Prostate gland (tissue), 2 donors: ENCODE measurements around the gene ATRN.

Source experiments
- POLR2AphosphoS5 ChIP-seq: sonication (generic); formaldehyde crosslinking; IDR thresholded peaks from one replicate; pipeline ENCODE4 v1.6.1; 2017; ENCODE audit warnings: antibody characterized with exemption
- TF ChIP-seq, protein P1 (sequence below), 4 experiments: fragments of 200-600 bp in 2 of 4; fragments of 450-650 bp in 2 of 4; sonication (generic) in 2 of 4; IDR thresholded peaks; 1 replicate in 3 of 4; 2 replicates in 1 of 4; pipeline ENCODE4 v1.5.1; 2016 to 2019; ENCODE audit warnings: antibody characterized with exemption in 4 of 4, mild to moderate bottlenecking in 2 of 4, moderate library complexity in 2 of 4

DNA sequence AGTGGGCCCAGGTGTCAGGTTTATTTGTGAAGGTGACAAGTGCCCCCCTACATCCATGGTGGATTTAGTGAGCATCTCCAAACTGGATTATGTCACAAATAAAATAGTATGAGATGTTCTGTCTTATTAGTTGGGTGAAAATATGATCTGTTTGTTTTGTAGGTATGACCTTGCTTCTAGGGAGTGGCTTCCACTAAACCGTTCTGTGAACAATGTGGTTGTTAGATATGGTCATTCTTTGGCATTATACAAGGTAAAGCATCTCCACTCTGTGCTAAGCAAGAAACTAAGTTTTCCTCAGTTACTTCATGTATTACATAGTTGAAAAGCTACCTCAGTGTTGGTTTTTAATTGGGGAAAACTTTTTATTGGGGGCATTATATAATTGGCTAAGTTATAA is 88.4 kb downstream of the ATRN start:
- TF ChIP-seq, protein P1, sequence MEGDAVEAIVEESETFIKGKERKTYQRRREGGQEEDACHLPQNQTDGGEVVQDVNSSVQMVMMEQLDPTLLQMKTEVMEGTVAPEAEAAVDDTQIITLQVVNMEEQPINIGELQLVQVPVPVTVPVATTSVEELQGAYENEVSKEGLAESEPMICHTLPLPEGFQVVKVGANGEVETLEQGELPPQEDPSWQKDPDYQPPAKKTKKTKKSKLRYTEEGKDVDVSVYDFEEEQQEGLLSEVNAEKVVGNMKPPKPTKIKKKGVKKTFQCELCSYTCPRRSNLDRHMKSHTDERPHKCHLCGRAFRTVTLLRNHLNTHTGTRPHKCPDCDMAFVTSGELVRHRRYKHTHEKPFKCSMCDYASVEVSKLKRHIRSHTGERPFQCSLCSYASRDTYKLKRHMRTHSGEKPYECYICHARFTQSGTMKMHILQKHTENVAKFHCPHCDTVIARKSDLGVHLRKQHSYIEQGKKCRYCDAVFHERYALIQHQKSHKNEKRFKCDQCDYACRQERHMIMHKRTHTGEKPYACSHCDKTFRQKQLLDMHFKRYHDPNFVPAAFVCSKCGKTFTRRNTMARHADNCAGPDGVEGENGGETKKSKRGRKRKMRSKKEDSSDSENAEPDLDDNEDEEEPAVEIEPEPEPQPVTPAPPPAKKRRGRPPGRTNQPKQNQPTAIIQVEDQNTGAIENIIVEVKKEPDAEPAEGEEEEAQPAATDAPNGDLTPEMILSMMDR (IDR thresholded peaks at IDR 0.05) = no peak
- TF ChIP-seq POLR2AphosphoS5 = no peak
